GM18519 (cell line): ENCODE measurements around the gene NDUFC2.
"Not testable (repeated sequence)": the region's sequence is repeated elsewhere in the genome, so short reads cannot be mapped to it uniquely, and the experiment has no call there.

Experiments
- ATAC-seq: cut with Tn5 transposase; IDR thresholded peaks from one replicate; pipeline ENCODE4 v1.9.1; 2021; ENCODE audit warnings: mild to moderate bottlenecking, moderate library complexity; ENCODE audit not compliant: unreplicated experiment, low FRiP score

Gene NDUFC2

GRCh38 chr11:78036313-78036712 lies 43.3 kb downstream of the NDUFC2 start:
- no peak for ATAC-seq

- ATAC-seq, result no peak
These were observed 45.0 kb downstream of the NDUFC2 start for GRCh38 chr11:78034623-78035022.

DNA sequence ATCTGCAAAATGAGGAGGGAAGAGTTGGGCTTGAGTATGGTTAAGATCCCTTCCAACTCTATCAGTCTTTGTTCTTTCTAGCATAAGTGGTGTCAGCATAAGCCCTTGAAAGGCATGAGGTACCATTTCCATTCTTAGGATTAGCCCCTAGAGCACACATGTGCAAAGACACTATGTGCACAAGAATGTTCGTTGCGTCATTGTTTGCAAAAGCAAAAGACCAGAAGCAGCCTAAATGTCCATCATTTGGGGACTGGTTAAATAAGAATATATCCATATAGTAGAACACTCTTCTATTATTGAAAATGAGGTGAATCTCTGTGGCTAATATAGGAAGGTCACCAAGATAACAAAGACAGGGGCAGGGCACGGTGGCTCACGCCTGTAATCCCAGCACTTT lies 46.6 kb downstream of the NDUFC2 start:
- no peak for ATAC-seq

DNA sequence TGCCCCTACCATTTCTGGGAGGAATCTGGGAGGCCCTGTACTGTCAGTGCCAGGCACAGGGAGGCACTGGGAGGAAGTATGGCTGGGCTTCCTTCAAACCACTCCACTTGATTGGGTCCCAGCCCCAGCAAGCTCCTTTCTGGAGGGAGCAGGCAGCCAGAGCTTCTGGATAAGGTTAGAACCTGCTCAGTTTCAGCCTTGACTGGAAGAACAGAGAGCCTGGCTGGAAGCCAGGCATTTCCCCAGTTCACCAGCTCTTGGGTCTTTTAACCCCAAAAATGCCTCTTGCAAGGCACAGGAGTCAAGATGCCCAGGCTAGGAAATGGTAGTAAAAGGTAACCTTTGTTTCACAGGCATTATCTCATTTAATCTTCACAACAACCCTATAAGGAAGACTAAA lies 47.6 kb downstream of the NDUFC2 start:
- no peak for ATAC-seq

DNA sequence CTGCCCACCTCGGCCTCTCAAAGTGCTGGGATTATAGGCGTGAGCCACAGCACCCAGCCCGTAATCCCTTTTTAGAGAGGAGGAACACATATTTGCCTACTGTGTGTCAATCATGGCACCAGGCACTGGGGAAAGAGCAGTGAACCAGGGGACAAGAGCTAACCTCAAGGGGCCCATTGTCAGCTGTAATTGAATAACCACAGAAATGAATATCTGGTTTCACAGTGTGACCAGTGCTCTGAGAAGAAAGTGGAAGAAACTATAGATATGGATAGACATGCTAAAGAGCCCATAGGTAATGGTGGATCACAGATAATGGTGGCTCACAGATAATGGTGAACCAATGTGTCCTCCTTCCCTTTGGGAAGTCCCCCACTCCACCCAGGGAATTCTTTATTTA lies 48.0 kb downstream of the NDUFC2 start:
- no peak for ATAC-seq

GRCh38 chr11:78030429-78031325 lies 49.0 kb downstream of the NDUFC2 start:
- ATAC-seq, result no peak

DNA sequence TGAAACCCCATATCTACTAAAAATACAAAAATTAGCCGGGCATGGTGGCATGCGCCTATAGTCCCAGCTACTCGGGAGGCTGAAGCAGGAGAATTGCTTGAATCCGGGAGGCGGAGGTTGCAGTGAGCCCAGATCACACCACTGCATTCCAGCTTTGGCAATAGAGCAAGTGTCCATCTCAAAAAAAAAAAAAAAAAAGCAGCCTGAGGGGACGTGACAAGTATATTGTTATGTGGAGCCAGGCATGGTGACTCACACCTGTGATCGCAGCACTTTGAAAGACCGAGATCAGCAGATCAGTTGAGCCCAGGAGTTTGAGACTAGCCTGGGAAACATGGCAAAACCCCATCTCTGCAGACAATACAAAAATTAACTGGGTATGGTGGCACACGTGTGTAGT lies 51.2 kb downstream of the NDUFC2 start:
- ATAC-seq, result not testable (repeated sequence)

- no peak for ATAC-seq
These were observed 51.9 kb downstream of the NDUFC2 start for GRCh38 chr11:78027759-78028158.

DNA sequence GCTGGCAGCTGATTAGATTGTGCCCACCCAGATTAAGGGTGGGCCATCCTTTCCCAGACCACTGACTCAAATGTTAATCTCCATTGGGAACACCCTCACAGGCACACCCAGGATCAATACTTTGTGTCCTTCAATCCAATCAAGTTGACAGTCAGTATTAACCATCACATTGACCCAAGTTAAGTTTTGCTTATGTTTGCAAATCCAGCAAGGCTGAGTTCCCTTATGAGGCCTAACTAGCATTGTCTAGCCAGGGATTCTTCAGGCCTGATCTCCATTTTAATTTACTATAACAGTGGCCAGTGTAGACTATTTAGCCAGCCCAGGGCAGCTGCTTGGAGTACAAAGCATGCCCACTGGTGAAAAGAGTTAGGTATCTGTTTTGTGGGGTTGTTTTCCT lies 54.3 kb downstream of the NDUFC2 start:
- no peak for ATAC-seq

DNA sequence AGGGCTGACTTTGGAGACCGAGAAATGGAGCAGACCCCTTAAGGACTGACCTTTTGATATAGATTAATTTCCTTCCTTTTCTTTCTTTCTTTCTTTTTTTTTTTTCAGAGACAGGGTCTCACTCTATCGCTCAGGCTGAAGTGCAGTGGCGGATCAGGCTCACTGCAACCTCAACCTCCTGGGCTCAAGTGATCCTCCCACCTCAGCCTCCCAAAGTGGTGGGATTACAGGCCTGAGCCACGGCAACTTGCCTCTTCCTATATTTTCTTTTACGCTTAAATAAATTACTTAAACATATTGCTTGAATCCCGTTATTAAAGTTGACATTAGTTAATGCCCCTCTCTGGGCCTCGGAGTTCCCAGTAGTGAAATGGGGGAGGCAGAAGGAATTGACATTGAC lies 56.2 kb downstream of the NDUFC2 start:
- no peak for ATAC-seq

GRCh38 chr11:78022397-78023396 lies 57.0 kb downstream of the NDUFC2 start, which contains the start of gene KCTD14:
KCTD14 (minus strand) TSS chr11:78023276; CDS start chr11:78023249, 27 bp downstream.
- ATAC-seq, result no peak

GRCh38 chr11:78021611-78022010 lies 58.1 kb downstream of the NDUFC2 start:
- no peak for ATAC-seq

DNA sequence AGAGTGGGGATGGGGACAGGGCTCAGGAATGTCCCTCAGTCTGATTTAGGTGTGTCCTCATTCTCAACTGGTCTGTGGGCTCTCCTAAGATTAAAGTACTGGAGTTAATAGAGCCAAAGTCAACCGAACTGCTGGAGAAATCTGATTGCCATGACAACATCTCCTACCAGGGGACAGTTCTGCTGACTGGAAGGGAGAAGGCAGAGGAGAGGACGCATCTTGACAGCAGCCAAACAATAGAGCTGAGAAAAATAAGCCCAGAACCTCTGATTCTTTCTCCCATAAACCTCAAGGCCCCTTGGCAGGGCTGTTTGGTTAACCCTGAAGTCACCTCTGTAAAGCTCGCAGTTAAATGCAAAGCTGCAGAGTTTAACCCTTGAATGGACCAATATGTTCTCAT lies 59.4 kb downstream of the NDUFC2 start:
- ATAC-seq, result no peak

- no peak for ATAC-seq
These were observed 59.9 kb downstream of the NDUFC2 start for GRCh38 chr11:78019808-78020207.
